C4-2B (cell line): Measurements from ENCODE around the gene THEMIS2.
"Not testable (repeated sequence)": the region's sequence is repeated elsewhere in the genome, so short reads cannot be mapped to it uniquely, and the experiment has no call there.

Experiments used
- H3K27ac ChIP-seq: fragments of 450-650 bp; 2 replicates; pipeline ENCODE4 v1.5.1; 2017
- CTCF ChIP-seq: fragments of 450-650 bp; conservative IDR thresholded peaks from 2 replicates; pipeline ENCODE4 v1.5.1; 2017; ENCODE audit warnings: mild to moderate bottlenecking
- ZFX ChIP-seq: fragments of 450-650 bp; IDR thresholded peaks from 2 replicates; pipeline ENCODE4 v1.6.1; 2017

Gene THEMIS2

GRCh38 chr1:27864264-27864895, 8.0 kb upstream of the THEMIS2 start:
- H3K27ac ChIP-seq: 0 out of 2 replicates have a peak overlapping the region, but pooled peaks have one; percentile 9

GRCh38 chr1:27865821-27866220, 6.5 kb upstream of the THEMIS2 start:
- TF ChIP-seq CTCF (no peak), ZFX (no peak)

More at GRCh38 chr1:27864264-27864895, 8.0 kb upstream of the THEMIS2 start:
- TF ChIP-seq CTCF (no peak), ZFX (no peak)

GRCh38 chr1:27868556-27868931, 3.8 kb upstream of the THEMIS2 start:
- H3K27ac ChIP-seq: no peak overlapping the region
- TF ChIP-seq CTCF: no peak
- TF ChIP-seq ZFX: no peak

More at GRCh38 chr1:27865821-27866220, 6.5 kb upstream of the THEMIS2 start:
- H3K27ac ChIP-seq: no peak overlapping the region

- no peak overlapping the region for H3K27ac ChIP-seq
These were observed 3.2 kb upstream of the THEMIS2 start for GRCh38 chr1:27868932-27869718.

GRCh38 chr1:27869719-27870085, 2.6 kb upstream of the THEMIS2 start:
- H3K27ac ChIP-seq: no peak overlapping the region

More at GRCh38 chr1:27868932-27869718, 3.2 kb upstream of the THEMIS2 start:
- TF ChIP-seq CTCF (no peak), ZFX (no peak)

GRCh38 chr1:27871076-27871475, 1.3 kb upstream of the THEMIS2 start:
- H3K27ac ChIP-seq: not testable (repeated sequence)

More at GRCh38 chr1:27869719-27870085, 2.6 kb upstream of the THEMIS2 start:
- TF ChIP-seq CTCF: no peak
- TF ChIP-seq ZFX: no peak

GRCh38 chr1:27872802-27873551, 633 bp downstream of the THEMIS2 start:
- TF ChIP-seq ZFX: no peak
- H3K27ac ChIP-seq: no peak overlapping the region

GRCh38 chr1:27873671-27874384, 1.5 kb downstream of the THEMIS2 start:
- no peak overlapping the region for H3K27ac ChIP-seq
- TF ChIP-seq CTCF (no peak), ZFX (no peak)
